BE2C (cell line): ENCODE results near the gene HEATR5B.

Experiments used
- DNase-seq: peaks from one replicate; pipeline ENCODE4 v3.0.0-alpha.2; 2020
- H3K27me3 ChIP-seq: fragments of 250-450 bp; sonication (Bioruptor Pico); 2 replicates; pipeline ENCODE4 v1.5.1; 2020; ENCODE audit warnings: mild to moderate bottlenecking
- H3K36me3 ChIP-seq: fragments of 250-450 bp; sonication (Bioruptor Pico); 2 replicates; pipeline ENCODE4 v1.5.1; 2020; ENCODE audit warnings: mild to moderate bottlenecking
- H3K4me1 ChIP-seq: fragments of 250-450 bp; sonication (Bioruptor Pico); 2 replicates; pipeline ENCODE4 v1.5.1; 2020
- H3K4me3 ChIP-seq: 2 replicates; pipeline ENCODE4 v1.5.1; 2011; ENCODE audit warnings: low read depth, low read length
- H3K9me3 ChIP-seq: fragments of 250-450 bp; sonication (Bioruptor Pico); 2 replicates; pipeline ENCODE4 v1.5.1; 2020
- TF ChIP-seq, protein P1 (sequence below): IDR thresholded peaks from 2 replicates; pipeline ENCODE4 v1.5.1; 2012; ENCODE audit warnings: mild to moderate bottlenecking, low read depth, low read length

HEATR5B gene

DNA sequence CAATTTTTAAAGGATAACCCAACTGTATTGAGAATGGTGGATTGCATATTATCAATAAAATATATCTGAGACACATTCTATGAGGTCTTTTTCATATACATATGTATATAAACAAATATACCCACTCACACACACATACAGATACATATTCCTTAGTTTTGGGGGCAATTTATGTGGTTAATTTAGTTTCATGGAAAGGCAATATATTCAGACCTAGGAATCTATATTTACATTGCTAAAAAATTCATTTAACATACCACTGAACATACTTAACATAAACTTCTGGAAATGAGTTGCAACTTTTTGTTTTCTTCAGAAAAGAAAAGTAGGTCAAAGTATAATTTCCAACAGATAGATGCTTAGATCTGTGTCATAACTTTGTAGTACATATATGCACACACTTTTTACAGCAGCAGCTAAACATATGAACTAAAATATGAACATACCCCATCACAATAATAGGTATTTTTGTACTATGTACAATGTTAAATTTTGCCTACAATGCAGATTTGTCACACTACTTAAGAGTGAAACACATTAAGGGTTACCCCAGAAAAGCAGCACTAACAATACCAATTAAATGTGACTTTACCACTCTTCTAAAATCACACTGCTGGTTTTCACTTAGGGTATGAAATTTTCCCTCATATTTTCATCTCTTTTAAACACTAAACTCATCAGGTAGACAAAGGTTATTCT lies 23.0 kb downstream of the HEATR5B start:
- no peak for DNase-seq
- no peaks in the 10 kb centered on the region for H3K4me1 ChIP-seq
- no peaks in the 10 kb centered on the region for H3K27me3 ChIP-seq
- H3K36me3 ChIP-seq = peaks cover 16% of the 10 kb centered on the region
- H3K4me3 ChIP-seq = no peak overlapping the region
- no peaks in the 10 kb centered on the region for H3K9me3 ChIP-seq
- TF ChIP-seq, protein P1, sequence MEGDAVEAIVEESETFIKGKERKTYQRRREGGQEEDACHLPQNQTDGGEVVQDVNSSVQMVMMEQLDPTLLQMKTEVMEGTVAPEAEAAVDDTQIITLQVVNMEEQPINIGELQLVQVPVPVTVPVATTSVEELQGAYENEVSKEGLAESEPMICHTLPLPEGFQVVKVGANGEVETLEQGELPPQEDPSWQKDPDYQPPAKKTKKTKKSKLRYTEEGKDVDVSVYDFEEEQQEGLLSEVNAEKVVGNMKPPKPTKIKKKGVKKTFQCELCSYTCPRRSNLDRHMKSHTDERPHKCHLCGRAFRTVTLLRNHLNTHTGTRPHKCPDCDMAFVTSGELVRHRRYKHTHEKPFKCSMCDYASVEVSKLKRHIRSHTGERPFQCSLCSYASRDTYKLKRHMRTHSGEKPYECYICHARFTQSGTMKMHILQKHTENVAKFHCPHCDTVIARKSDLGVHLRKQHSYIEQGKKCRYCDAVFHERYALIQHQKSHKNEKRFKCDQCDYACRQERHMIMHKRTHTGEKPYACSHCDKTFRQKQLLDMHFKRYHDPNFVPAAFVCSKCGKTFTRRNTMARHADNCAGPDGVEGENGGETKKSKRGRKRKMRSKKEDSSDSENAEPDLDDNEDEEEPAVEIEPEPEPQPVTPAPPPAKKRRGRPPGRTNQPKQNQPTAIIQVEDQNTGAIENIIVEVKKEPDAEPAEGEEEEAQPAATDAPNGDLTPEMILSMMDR = no peak

- Histone ChIP-seq H3K36me3 (peaks cover 13% of the 10 kb centered on the region), H3K4me3 (no peak overlapping the region), H3K9me3 (no peaks in the 10 kb centered on the region), H3K4me1 (no peaks in the 10 kb centered on the region), H3K27me3 (no peaks in the 10 kb centered on the region)
- TF ChIP-seq, protein P1 = no peak
- no peak for DNase-seq
Measured at GRCh38 chr2:37060446-37060845, 23.7 kb downstream of the HEATR5B start.

- no peak for DNase-seq
- no peaks in the 10 kb centered on the region for H3K27me3 ChIP-seq
- H3K36me3 ChIP-seq = peaks cover 10% of the 10 kb centered on the region
- TF ChIP-seq, protein P1 = no peak
- no peaks in the 10 kb centered on the region for H3K9me3 ChIP-seq
- H3K4me1 ChIP-seq = no peaks in the 10 kb centered on the region
- H3K4me3 ChIP-seq = no peak overlapping the region
Measured at GRCh38 chr2:37059841-37060240, 24.3 kb downstream of the HEATR5B start.

DNA sequence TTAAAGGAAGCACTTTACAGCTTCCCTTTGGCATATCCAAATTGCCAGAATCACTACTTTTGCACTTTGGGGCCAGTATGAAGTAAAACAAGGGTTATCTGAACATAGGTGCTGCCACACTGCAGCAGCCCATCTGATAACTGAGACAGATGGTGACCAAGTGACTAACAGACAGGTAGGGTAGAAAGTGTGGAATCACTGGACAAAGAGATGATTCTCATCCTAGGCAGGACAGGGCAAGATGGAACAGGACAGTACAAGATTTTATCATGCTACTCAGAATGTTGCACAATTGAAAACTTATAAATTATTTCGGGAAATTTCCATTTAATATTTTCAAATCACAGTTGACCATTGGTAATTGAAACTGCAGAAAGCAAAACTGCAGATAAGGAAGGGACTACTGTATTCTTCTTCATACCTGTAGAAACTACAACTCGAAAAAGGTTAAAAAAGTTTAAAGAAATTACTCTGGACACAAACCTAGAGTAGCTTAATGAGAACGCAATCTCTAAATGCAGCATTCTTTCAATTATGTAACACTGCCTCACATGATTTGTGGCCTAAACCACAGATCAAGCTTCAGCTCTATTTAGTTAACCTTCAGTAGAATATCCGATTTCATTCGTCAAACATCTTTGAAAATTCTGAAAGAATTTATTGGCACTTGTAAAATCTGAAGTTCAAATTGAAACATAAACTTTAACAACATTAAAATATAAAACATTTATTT lies 31.4 kb downstream of the HEATR5B start:
- H3K4me3 ChIP-seq = no peak overlapping the region
- peaks cover 17% of the 10 kb centered on the region for H3K36me3 ChIP-seq
- TF ChIP-seq, protein P1 = no peak
- no peak for DNase-seq
- no peaks in the 10 kb centered on the region for H3K4me1 ChIP-seq
- no peaks in the 10 kb centered on the region for H3K9me3 ChIP-seq
- H3K27me3 ChIP-seq = no peaks in the 10 kb centered on the region

GRCh38 chr2:37039580-37039979 lies 44.6 kb downstream of the HEATR5B start:
- H3K27me3 ChIP-seq = no peaks in the 10 kb centered on the region
- peaks cover 5% of the 10 kb centered on the region for H3K36me3 ChIP-seq
- no peak for DNase-seq
- H3K4me1 ChIP-seq = no peaks in the 10 kb centered on the region
- H3K4me3 ChIP-seq = no peak overlapping the region
- no peaks in the 10 kb centered on the region for H3K9me3 ChIP-seq
- TF ChIP-seq, protein P1 = no peak

- no peak for DNase-seq
- Histone ChIP-seq H3K36me3 (peaks cover 5% of the 10 kb centered on the region), H3K4me1 (no peaks in the 10 kb centered on the region), H3K4me3 (no peak overlapping the region), H3K27me3 (no peaks in the 10 kb centered on the region), H3K9me3 (no peaks in the 10 kb centered on the region)
- TF ChIP-seq, protein P1 = no peak
Measured at GRCh38 chr2:37037771-37038170, 46.4 kb downstream of the HEATR5B start.
